GM23338 (cell line): ENCODE results near the gene BNIP5. TPM values are rescaled to one million over a fixed set of nuclear protein-coding genes. Genes with fewer than 3 reads are reported as not detected.

Experiments
- ATAC-seq: fragments of 200-7000 bp; cut with Tn5 transposase; 3 replicates; pipeline ENCODE4 v1.9.1; 2020
- DNase-seq: peaks from one replicate; pipeline ENCODE4 v3.0.0-alpha.2; 2015; ENCODE audit warnings: low spot score
- H2AFZ ChIP-seq: fragments of 200-600 bp; sonication (generic); 2 replicates; pipeline ENCODE4 v1.8.0; 2016; ENCODE audit warnings: antibody characterized with exemption, mild to moderate bottlenecking, moderate library complexity
- H3F3A ChIP-seq: fragments of 200-600 bp; sonication (generic); replicated peaks from 2 replicates; pipeline ENCODE4 v1.8.0; 2017; ENCODE audit warnings: antibody characterized with exemption, mixed run types, low read depth
- H3K27ac ChIP-seq: fragments of 200-600 bp; sonication (generic); 2 replicates; pipeline ENCODE4 v1.6.1; 2016; ENCODE audit warnings: low read depth
- H3K27me3 ChIP-seq: fragments of 200-600 bp; sonication (generic); 2 replicates; pipeline ENCODE4 v1.8.0; 2016; ENCODE audit warnings: mild to moderate bottlenecking, mixed run types, moderate library complexity; ENCODE audit not compliant: insufficient read depth
- H3K36me3 ChIP-seq: fragments of 200-600 bp; sonication (generic); 2 replicates; pipeline ENCODE4 v1.8.0; 2016; ENCODE audit warnings: mild to moderate bottlenecking; ENCODE audit not compliant: insufficient read depth
- H3K4me1 ChIP-seq: fragments of 200-600 bp; sonication (generic); 2 replicates; pipeline ENCODE4 v1.8.0; 2016; ENCODE audit warnings: mild to moderate bottlenecking, moderate library complexity; ENCODE audit not compliant: insufficient read depth
- H3K4me2 ChIP-seq: fragments of 200-600 bp; sonication (generic); 2 replicates; pipeline ENCODE4 v1.7.1; 2017; ENCODE audit warnings: mixed run types
- H3K4me3 ChIP-seq: fragments of 200-600 bp; sonication (generic); 2 replicates; pipeline ENCODE4 v1.6.1; 2016; ENCODE audit warnings: mixed run types
- H3K79me2 ChIP-seq: fragments of 200-600 bp; sonication (generic); replicated peaks from 2 replicates; pipeline ENCODE4 v1.8.0; 2017; ENCODE audit warnings: mild to moderate bottlenecking; ENCODE audit not compliant: insufficient read depth
- H3K9me2 ChIP-seq: fragments of 200-600 bp; sonication (generic); 2 replicates; pipeline ENCODE4 v1.8.0; 2017; ENCODE audit not compliant: insufficient read depth
- H4K20me1 ChIP-seq: fragments of 200-600 bp; sonication (generic); replicated peaks from 2 replicates; pipeline ENCODE4 v1.8.0; 2017; ENCODE audit warnings: mild to moderate bottlenecking; ENCODE audit not compliant: insufficient read depth
- H3K27ac Mint-ChIP-seq: 2 replicates; pipeline ENCODE4 v1.8.0; 2020; ENCODE audit warnings: inconsistent platforms, mild to moderate bottlenecking, moderate library complexity, mixed read lengths
- H3K27me3 Mint-ChIP-seq: 3 replicates; pipeline ENCODE4 v1.8.0; 2022; ENCODE audit warnings: low read depth, mild to moderate bottlenecking, moderate library complexity, mixed read lengths, inconsistent platforms; ENCODE audit not compliant: insufficient read depth, poor library complexity
- H3K36me3 Mint-ChIP-seq: 3 replicates; pipeline ENCODE4 v1.8.0; 2021; ENCODE audit warnings: low read depth, mild to moderate bottlenecking, inconsistent platforms, moderate library complexity, mixed read lengths
- H3K4me1 Mint-ChIP-seq: 3 replicates; pipeline ENCODE4 v1.8.0; 2020; ENCODE audit warnings: mild to moderate bottlenecking, inconsistent platforms, mixed read lengths
- H3K4me3 Mint-ChIP-seq: 3 replicates; pipeline ENCODE4 v1.8.0; 2021; ENCODE audit warnings: moderate library complexity, mild to moderate bottlenecking, inconsistent platforms, mixed read lengths
- H3K9me3 Mint-ChIP-seq: 3 replicates; pipeline ENCODE4 v1.8.0; 2020; ENCODE audit warnings: moderate library complexity, mild to moderate bottlenecking, inconsistent platforms, mixed read lengths
- CREB1 ChIP-seq: fragments of 250-450 bp; sonication (Bioruptor Pico); IDR thresholded peaks from 2 replicates; pipeline ENCODE4 v1.5.0; 2020; ENCODE audit warnings: low read depth, mild to moderate bottlenecking, moderate library complexity
- CTCF ChIP-seq, 2 experiments: fragments of 200-600 bp in 1 of 2; sonication (generic) in 1 of 2; conservative IDR thresholded peaks; 2 replicates each; pipeline versions ENCODE4 v1.5.1 to v1.6.1; 2016 to 2017; ENCODE audit warnings: antibody characterized with exemption in 2 of 2, low read depth in 2 of 2, mild to moderate bottlenecking in 2 of 2, moderate library complexity in 1 of 2
- ETS1 ChIP-seq: IDR thresholded peaks from 2 replicates; pipeline ENCODE4 v1.6.1; 2016; ENCODE audit warnings: antibody characterized with exemption
- EZH2 ChIP-seq: fragments of 200-600 bp; sonication (generic); IDR thresholded peaks from one replicate; pipeline ENCODE4 v1.8.0; 2017; ENCODE audit warnings: antibody characterized with exemption, mild to moderate bottlenecking, low read depth; ENCODE audit not compliant: unreplicated experiment
- EZH2phosphoT487 ChIP-seq: fragments of 200-600 bp; sonication (generic); IDR thresholded peaks from one replicate; pipeline ENCODE4 v1.8.1; 2018; ENCODE audit warnings: antibody characterized with exemption; ENCODE audit not compliant: unreplicated experiment
- JUNB ChIP-seq: IDR thresholded peaks from one replicate; pipeline ENCODE4 v1.6.1; 2016; ENCODE audit warnings: antibody characterized with exemption; ENCODE audit not compliant: unreplicated experiment
- NANOG ChIP-seq: IDR thresholded peaks from 2 replicates; pipeline ENCODE4 v1.6.1; 2016; ENCODE audit warnings: antibody characterized with exemption, borderline replicate concordance
- POLR2AphosphoS5 ChIP-seq: IDR thresholded peaks from 2 replicates; pipeline ENCODE4 v1.6.1; 2016; ENCODE audit warnings: antibody characterized with exemption, low read depth
- REST ChIP-seq: IDR thresholded peaks from one replicate; pipeline ENCODE4 v1.6.1; 2018; ENCODE audit warnings: antibody characterized with exemption; ENCODE audit not compliant: unreplicated experiment
- STAT1 ChIP-seq: IDR thresholded peaks from one replicate; pipeline ENCODE4 v1.6.1; 2016; ENCODE audit warnings: antibody characterized with exemption; ENCODE audit not compliant: unreplicated experiment
- ZNF114 ChIP-seq: fragments of 250-450 bp; sonication (Bioruptor Pico); IDR thresholded peaks from 2 replicates; pipeline ENCODE4 v1.5.0; 2020; ENCODE audit warnings: mild to moderate bottlenecking, moderate library complexity
- ZNF331 ChIP-seq: fragments of 250-450 bp; sonication (Bioruptor Pico); IDR thresholded peaks from 2 replicates; pipeline ENCODE4 v1.5.0; 2020; ENCODE audit warnings: low read depth, mild to moderate bottlenecking, moderate library complexity
- ZNF462 ChIP-seq: fragments of 250-450 bp; sonication (Bioruptor Pico); IDR thresholded peaks from 2 replicates; pipeline ENCODE4 v1.5.0; 2020; ENCODE audit warnings: mild to moderate bottlenecking, moderate library complexity
- polyA plus RNA-seq: library from polyadenylated mRNA; unstranded; fragments of >200 nt; fragmentation: Nextera tagmentation; extraction: Ambion mirVana; gene quantifications from 2 replicates; pipeline ENCODE4 v1.2.1, GENCODE V29; 2016
- total RNA-seq: library from RNA; depleted of rRNA; stranded (reverse); fragments of >200 nt; shearing (Covaris generic); gene quantifications from 2 replicates; pipeline ENCODE4 v1.2.3, GENCODE V29; 2014

Gene BNIP5
- total and polyA plus RNA-seq, 2 experiments from 2014 or later = not detected

- ATAC-seq (peak; percentile 89), DNase-seq (peak; percentile 72)
Measured at GRCh38 chr6:36329798-36330291, 6.8 kb downstream of the BNIP5 start.

More at GRCh38 chr6:36329798-36330291, 6.8 kb downstream of the BNIP5 start:
- Mint-ChIP-seq H3K27ac (no peak overlapping the region), H3K36me3 (no peaks in the 10 kb centered on the region; the same call in 2 of the 3 replicates), H3K4me3 (no peak overlapping the region), H3K27me3 (peaks cover 20% of the 10 kb centered on the region), H3K9me3 (no peaks in the 10 kb centered on the region; the same call in 2 of the 3 replicates), H3K4me1 (peaks cover 42% of the 10 kb centered on the region)
- Histone ChIP-seq H4K20me1 (no peaks in the 10 kb centered on the region), H2AFZ (peak overlapping the region; percentile 84), H3K27me3 (no peaks in the 10 kb centered on the region), H3K79me2 (no peaks in the 10 kb centered on the region), H3K4me2 (no peak overlapping the region), H3K36me3 (no peaks in the 10 kb centered on the region), H3K27ac (no peak overlapping the region), H3K4me3 (no peak overlapping the region), H3K4me1 (no peaks in the 10 kb centered on the region; the same call in 1 of the 2 replicates), H3K9me2 (no peaks in the 10 kb centered on the region), H3F3A (no peaks in the 10 kb centered on the region)
- TF ChIP-seq POLR2AphosphoS5 (no peak), ETS1 (no peak), EZH2 (no peak), EZH2phosphoT487 (no peak), JUNB (no peak), STAT1 (no peak), ZNF114 (CRISPR knock-in tag) (no peak), REST (no peak), ZNF462 (CRISPR knock-in tag) (no peak), ZNF331 (no peak), CREB1 (no peak), CTCF (conservative IDR thresholded peaks at IDR 0.05; ENCODE audit: low read depth in 2 of 2) (no peak; a peak in 1 of 4 replicates), NANOG (no peak)
